Activated CD4-positive, alpha-beta T cell treated with anti-CD3 and anti-CD28 coated beads, Interleukin-2, amount 50 U/mL, for 1 hour (primary cell): ENCODE data around the gene SHE.
"Not testable (repeated sequence)": the region's sequence is repeated elsewhere in the genome, so short reads cannot be mapped to it uniquely, and the experiment has no call there.

Experiments
- DNase-seq: peaks from one replicate; pipeline ENCODE4 v3.0.0-alpha.2; 2020

SHE gene

GRCh38 chr1:154512760-154513159 is 10.5 kb upstream of the SHE start:
- DNase-seq: no peak

- no peak for DNase-seq
Measured at GRCh38 chr1:154503898-154504297, 1.7 kb upstream of the SHE start.

GRCh38 chr1:154502744-154503115 is 518 bp upstream of the SHE start:
- DNase-seq: no peak

GRCh38 chr1:154501423-154502065 is 668 bp downstream of the SHE start:
- DNase-seq: no peak

- DNase-seq: no peak
Measured at GRCh38 chr1:154500533-154500932, 1.7 kb downstream of the SHE start.

- DNase-seq: no peak
Measured at GRCh38 chr1:154499446-154499845, 2.8 kb downstream of the SHE start.

GRCh38 chr1:154497026-154497806 is 5.0 kb downstream of the SHE start:
- no peak for DNase-seq

- no peak for DNase-seq
Measured at GRCh38 chr1:154496383-154496782, 5.8 kb downstream of the SHE start.

- DNase-seq: no peak
Measured at GRCh38 chr1:154495496-154496273, 6.5 kb downstream of the SHE start.

GRCh38 chr1:154493276-154493675 is 8.9 kb downstream of the SHE start:
- DNase-seq: no peak

- DNase-seq: no peak
Measured at GRCh38 chr1:154492115-154492514, 10.1 kb downstream of the SHE start.

GRCh38 chr1:154490317-154490716 is 11.9 kb downstream of the SHE start:
- DNase-seq: no peak

- DNase-seq: no peak
Measured at GRCh38 chr1:154489695-154490274, 12.4 kb downstream of the SHE start.

- no peak for DNase-seq
Measured at GRCh38 chr1:154488922-154489321, 13.3 kb downstream of the SHE start.

- DNase-seq: not testable (repeated sequence)
Measured at GRCh38 chr1:154486756-154487155, 15.5 kb downstream of the SHE start.

GRCh38 chr1:154485910-154486496 is 16.2 kb downstream of the SHE start:
- no peak for DNase-seq

GRCh38 chr1:154485106-154485505 is 17.1 kb downstream of the SHE start:
- no peak for DNase-seq

- DNase-seq: no peak
Measured at GRCh38 chr1:154483941-154484803, 18.0 kb downstream of the SHE start.

GRCh38 chr1:154481053-154481452 is 21.2 kb downstream of the SHE start:
- no peak for DNase-seq

GRCh38 chr1:154479764-154480421 is 22.3 kb downstream of the SHE start:
- DNase-seq: peak; percentile 43

- peak; percentile 16 for DNase-seq
Measured at GRCh38 chr1:154478639-154479038, 23.6 kb downstream of the SHE start.

GRCh38 chr1:154478013-154478412 is 24.2 kb downstream of the SHE start:
- no peak for DNase-seq
